ENCODE results near the gene SLC9A3.

The SLC9A3 gene

GRCh38 chr5:457195-457961 is 66.9 kb downstream of the SLC9A3 start:
- DNase-seq, result no peak

- no peak for DNase-seq
Observed at GRCh38 chr5:456351-457194, 67.7 kb downstream of the SLC9A3 start.

- no peak for DNase-seq
Observed at GRCh38 chr5:455806-456205, 68.4 kb downstream of the SLC9A3 start.

GRCh38 chr5:454936-455335 is 69.3 kb downstream of the SLC9A3 start:
- no peak for DNase-seq

- no peak for DNase-seq
Observed at GRCh38 chr5:453725-454481, 70.3 kb downstream of the SLC9A3 start.

- DNase-seq, result no peak
Observed at GRCh38 chr5:452978-453710, 71.1 kb downstream of the SLC9A3 start.

- DNase-seq, result no peak
Observed at GRCh38 chr5:451587-452458, 72.4 kb downstream of the SLC9A3 start.

- no peak for DNase-seq
Observed at GRCh38 chr5:449151-449550, 75.1 kb downstream of the SLC9A3 start.

GRCh38 chr5:448766-449090 is 75.5 kb downstream of the SLC9A3 start:
- no peak for DNase-seq

- no peak for DNase-seq
Observed at GRCh38 chr5:448061-448765, 76.0 kb downstream of the SLC9A3 start.

- DNase-seq, result no peak
Observed at GRCh38 chr5:447501-447900, 76.7 kb downstream of the SLC9A3 start.

- DNase-seq, result peak; percentile 49 to 71
Observed at GRCh38 chr5:446883-447263, 77.4 kb downstream of the SLC9A3 start.

GRCh38 chr5:446066-446882 is 78.0 kb downstream of the SLC9A3 start:
- no peak for DNase-seq

GRCh38 chr5:445591-445990 is 78.7 kb downstream of the SLC9A3 start:
- DNase-seq, result no peak

GRCh38 chr5:444226-444625 is 80.0 kb downstream of the SLC9A3 start:
- no peak for DNase-seq

GRCh38 chr5:443239-444151 is 80.8 kb downstream of the SLC9A3 start:
- peak in 1 of 2 experiments; percentile 3 for DNase-seq

- peak; percentile 44 to 49 for DNase-seq
Observed at GRCh38 chr5:442335-443238, 81.7 kb downstream of the SLC9A3 start, which contains the start of gene EXOC3. Gene EXOC3, plus strand, starts transcription at chr5:443176. Its CDS starts 3,030 bp downstream, at chr5:446206.

- no peak for DNase-seq
Observed at GRCh38 chr5:441996-442334, 82.3 kb downstream of the SLC9A3 start.
